Astrocyte of the spinal cord (primary cell): ENCODE data around the gene NPC1L1.

Experiments
- DNase-seq: peaks from one replicate; pipeline ENCODE4 v3.0.0; 2011; ENCODE audit warnings: low read depth, low spot score
- H3K4me3 ChIP-seq: 2 replicates; pipeline ENCODE4 v1.5.1; 2011; ENCODE audit warnings: low read depth, mild to moderate bottlenecking, low read length, moderate library complexity
- CTCF ChIP-seq: IDR thresholded peaks from 2 replicates; pipeline ENCODE4 v1.5.1; 2012; ENCODE audit warnings: low read depth, mild to moderate bottlenecking, low read length, inconsistent platforms
- in situ Hi-C: cut with HindIII; loops from 2 replicates; pipeline ENCODE4 v1.10.0; 2017; ENCODE audit warnings: low sequenced_read_pairs

Gene NPC1L1

DNA sequence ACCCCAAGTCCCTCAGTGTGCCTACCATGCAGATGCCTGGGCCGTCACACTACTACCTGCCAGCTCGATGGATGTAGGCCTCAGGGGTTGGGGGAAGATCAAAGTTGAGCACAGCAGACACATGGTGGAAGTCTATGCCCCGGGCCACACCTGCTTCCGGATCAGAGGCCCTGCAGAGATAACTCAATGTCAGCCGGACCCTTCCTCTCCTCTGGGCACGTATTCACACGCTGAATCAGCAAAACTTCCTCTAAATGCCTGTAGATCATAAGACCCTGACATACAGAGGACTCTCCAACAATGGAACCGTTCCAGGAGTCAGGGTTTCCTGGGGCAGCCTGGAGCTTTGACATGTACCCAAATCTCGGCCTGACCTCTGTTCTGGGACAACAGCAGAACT, 28.8 kb upstream of the NPC1L1 start:
- no peak for TF ChIP-seq CTCF
- H3K4me3 ChIP-seq, result no peak overlapping the region
- no peak for DNase-seq
- in situ Hi-C loops, result no loop called here

DNA sequence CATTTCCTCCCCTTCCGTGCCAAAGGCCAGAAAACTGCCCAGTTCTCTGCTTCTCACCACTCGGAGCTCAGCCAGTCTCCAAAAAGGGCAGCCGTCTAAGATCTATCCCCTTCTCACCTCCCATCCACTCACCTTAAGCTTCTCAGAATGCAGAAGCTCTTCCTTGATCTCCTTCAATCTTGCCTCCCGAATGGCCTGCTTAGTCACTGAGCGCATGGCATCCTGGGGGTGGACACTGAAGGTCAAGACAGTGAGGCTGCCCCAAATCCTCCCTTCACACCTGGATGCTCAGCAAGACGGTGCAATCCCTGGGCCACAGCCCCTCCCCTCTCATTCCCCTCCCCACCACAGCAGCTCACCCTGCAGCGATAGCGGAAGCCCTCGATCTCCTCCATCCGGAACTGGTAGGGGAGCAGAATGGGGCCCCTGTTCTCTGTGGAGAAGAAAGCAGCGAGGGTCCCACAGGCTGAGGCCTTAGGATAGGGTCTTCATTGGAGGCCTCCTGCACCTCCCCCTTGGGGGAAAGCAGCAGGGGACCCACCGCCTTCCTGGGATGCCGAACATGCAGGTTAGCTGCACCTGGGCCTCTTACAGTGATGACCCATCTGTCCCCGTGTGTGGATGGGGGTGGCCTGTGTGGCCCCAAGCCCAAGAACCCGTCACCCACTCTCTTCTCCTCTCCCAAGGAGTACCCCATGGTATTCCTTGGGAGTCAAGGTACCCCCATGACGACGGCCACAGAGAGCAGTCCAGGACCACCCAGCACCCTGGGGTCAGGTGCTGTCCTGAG, 27.8 kb upstream of the NPC1L1 start:
- no peak for TF ChIP-seq CTCF
- H3K4me3 ChIP-seq, result no peak overlapping the region
- DNase-seq, result no peak
- in situ Hi-C loops, result no loop called here

DNA sequence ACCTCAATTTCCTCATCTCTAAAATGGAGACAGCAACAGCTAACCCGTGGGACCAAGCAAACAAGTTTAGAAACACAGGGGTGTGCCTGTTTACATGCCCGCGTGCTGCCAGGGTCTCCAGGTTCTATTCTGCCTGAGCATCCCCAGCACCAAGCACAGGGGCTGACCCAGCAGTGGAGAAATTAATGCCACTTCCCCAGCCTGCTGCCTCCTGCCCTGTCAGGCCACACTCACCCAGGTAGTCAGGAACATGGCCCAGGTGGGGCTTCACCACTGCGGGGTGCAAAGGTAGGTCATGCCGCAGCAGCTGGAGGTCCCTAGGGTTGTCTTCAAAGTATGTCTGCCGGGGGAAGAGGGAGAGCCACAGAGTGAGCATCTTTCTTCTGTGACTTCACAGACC, 26.8 kb upstream of the NPC1L1 start:
- no peak overlapping the region for H3K4me3 ChIP-seq
- no peak for DNase-seq
- in situ Hi-C loops, result no loop called here
- no peak for TF ChIP-seq CTCF

DNA sequence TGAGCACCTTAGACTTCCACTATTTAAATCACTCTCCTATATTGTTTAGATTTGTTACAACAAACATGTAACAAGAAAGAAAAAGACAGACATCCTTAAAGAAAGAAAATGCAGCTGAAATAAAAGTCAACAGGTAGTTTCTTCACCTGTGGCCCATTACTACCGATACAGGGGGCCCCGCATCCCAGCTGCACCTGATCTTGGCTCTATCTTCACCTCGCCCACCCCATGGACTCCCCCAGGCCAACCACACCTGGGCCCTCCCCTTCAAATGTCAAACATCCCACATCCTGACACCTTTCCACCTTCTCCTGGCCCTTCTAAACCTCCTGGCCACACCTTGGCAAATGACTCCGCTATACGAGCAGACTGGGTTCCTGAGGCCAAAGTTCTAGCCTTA, 25.6 kb upstream of the NPC1L1 start:
- no peak overlapping the region for H3K4me3 ChIP-seq
- in situ Hi-C loops, result no loop called here
- no peak for TF ChIP-seq CTCF
- no peak for DNase-seq

DNA sequence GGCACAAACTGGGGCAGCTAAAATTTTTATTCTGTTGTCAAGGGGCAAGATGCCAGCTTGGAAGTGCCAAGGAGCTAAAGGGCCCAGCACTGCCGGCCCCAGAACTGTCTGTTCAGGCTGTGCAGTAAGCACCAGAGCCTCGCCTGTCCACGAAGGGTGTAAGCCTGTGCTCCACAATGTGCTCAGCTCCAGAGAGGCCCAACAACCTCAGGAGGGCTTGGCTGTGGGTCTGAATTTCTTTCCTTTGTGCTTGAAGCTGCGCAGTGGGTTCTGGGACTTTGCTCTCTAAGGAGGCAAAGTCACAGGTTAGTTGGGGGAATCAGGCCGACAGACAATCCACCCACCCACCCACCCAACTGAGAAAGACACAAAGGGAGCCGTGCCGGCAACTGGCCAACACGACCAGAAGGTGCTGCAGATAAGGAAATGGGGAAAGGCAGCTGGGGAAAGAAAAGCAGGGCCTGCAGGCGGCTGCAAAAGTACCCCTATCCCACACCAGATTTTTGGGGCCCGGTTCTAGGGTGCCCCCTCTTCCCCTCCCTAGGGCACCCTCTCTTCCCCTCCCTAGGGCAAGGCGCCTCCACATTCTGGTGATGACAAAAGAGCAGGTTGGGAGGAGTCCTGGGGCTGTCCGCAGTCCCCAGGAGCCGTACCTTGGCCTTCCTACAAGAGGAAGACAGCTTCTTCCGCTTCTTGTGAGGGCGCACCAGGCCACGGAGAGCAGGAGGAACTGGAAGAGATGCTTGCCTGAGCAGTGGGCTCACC, 24.8 kb upstream of the NPC1L1 start:
- TF ChIP-seq CTCF, result no peak
- in situ Hi-C loops, result no loop called here
- H3K4me3 ChIP-seq, result no peak overlapping the region
- DNase-seq, result no peak

DNA sequence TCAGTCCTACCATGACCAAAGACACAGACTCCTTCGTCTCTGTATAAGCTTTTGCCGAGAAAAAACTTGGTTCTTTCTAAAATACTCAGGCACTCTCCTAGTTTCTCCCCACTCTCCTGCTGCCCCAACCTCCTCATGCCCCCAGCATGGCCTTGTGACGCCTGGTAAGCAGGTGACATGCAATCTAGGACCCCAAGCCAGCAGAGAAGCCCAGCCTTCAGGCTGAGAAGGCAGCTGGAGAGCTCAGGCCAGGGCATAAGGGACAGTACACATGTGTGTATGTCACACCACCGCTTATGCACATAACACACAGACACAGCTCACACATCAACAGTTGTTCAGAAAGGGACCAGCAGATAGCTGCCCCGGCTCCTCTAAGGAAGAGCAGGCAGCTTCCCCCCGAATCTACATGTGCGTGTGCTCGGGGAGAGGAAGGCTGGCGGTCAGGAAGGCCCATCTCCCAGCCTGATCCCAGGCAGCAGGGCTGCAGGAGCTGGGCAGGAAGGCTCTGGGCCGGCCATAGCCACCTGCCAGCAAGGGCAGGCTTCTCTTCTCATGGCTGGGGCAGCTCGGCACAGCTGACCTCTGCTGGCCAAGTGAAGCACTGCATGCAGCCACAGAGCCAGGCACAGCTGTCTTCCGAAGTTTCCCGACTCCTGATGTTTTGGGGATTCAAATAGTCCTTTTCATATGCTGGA, 24.1 kb upstream of the NPC1L1 start:
- peak; percentile 99 for TF ChIP-seq CTCF
- peak; percentile 53 for DNase-seq
- in situ Hi-C loops, result no loop called here
- H3K4me3 ChIP-seq, result no peak overlapping the region
